AG09319 (cell line): ENCODE data around the gene TPX2.

ENCODE experiments used
- DNase-seq: peaks from one replicate; pipeline ENCODE4 v3.0.0-alpha.2; 2010; ENCODE audit warnings: low read depth; ENCODE audit errors: extremely low read depth
- CTCF ChIP-seq: IDR thresholded peaks from 2 replicates; pipeline ENCODE4 v1.5.1; 2011; ENCODE audit warnings: low read depth, mild to moderate bottlenecking, inconsistent platforms, low read length, moderate library complexity

The TPX2 gene

GRCh38 chr20:31784354-31785044 lies 45.4 kb downstream of the TPX2 start:
- no peak for DNase-seq
- no peak for TF ChIP-seq CTCF

GRCh38 chr20:31785089-31785488 lies 46.0 kb downstream of the TPX2 start:
- DNase-seq = no peak
- TF ChIP-seq CTCF = no peak

- DNase-seq = no peak
These were observed 49.5 kb downstream of the TPX2 start for GRCh38 chr20:31788578-31788977.

GRCh38 chr20:31790401-31790800 lies 51.3 kb downstream of the TPX2 start:
- TF ChIP-seq CTCF = no peak
- DNase-seq = no peak

More at GRCh38 chr20:31788578-31788977, 49.5 kb downstream of the TPX2 start:
- peak; percentile 17 for TF ChIP-seq CTCF

- no peak for DNase-seq
- TF ChIP-seq CTCF = no peak
These were observed 58.3 kb downstream of the TPX2 start for GRCh38 chr20:31797364-31797763.

GRCh38 chr20:31801508-31801907 lies 62.4 kb downstream of the TPX2 start:
- no peak for TF ChIP-seq CTCF
- no peak for DNase-seq

GRCh38 chr20:31803552-31804291 lies 64.6 kb downstream of the TPX2 start:
- TF ChIP-seq CTCF = no peak
- DNase-seq = no peak
